NK-92 (cell line): ENCODE results near the gene SLC25A30.
"Not testable (repeated sequence)": the region's sequence is repeated elsewhere in the genome, so short reads cannot be mapped to it uniquely, and the experiment has no call there.

Source experiments
- DNase-seq: peaks from one replicate; lab custom pipeline; 2025; ENCODE audit not compliant: unreplicated experiment; lab: John Stamatoyannopoulos, UW

Gene SLC25A30

GRCh38 chr13:45368571-45368970, 49.6 kb downstream of the SLC25A30 start:
- DNase-seq, result no peak

DNA sequence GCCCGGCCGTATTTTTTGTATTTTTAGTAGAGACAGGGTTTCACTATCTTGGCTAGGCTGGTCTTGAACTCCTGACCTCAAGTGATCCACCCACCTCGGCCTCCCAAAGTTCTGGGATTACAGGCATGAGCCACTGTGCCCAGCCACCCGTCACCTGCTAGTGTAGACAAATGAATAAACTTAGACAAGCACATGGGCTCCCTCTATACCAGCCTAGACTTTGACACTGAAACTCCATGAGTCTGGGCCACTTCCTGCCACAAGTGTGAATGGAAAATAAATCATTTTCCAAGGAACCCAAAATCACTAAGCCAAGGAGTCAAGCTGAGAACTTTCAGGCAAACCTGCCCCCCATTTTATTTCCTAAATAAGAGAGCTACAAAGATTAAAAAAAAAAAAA, 50.2 kb downstream of the SLC25A30 start:
- DNase-seq, result no peak

DNA sequence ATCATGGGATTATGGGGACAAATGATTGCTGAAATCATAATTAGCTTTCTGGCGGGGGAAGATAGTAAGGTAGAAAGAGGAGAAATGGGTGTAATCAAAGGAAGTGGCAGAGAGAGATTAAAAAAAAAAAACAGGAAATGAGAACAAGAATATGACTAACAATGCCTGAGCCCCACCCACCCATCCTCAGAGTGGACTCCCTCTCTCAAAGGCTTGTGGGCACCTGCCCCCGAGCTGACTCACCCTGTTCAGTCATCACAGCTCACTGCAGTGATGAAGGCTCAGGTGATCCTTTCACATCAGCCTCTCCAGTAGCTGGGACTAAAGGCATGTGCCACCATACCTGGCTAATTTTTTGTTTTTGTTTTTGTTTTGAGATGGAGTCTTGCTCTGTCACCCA, 50.8 kb downstream of the SLC25A30 start:
- peak; percentile 26 for DNase-seq

GRCh38 chr13:45365558-45365885, 52.7 kb downstream of the SLC25A30 start:
- DNase-seq, result no peak

GRCh38 chr13:45364876-45365557, 53.2 kb downstream of the SLC25A30 start:
- DNase-seq, result no peak

DNA sequence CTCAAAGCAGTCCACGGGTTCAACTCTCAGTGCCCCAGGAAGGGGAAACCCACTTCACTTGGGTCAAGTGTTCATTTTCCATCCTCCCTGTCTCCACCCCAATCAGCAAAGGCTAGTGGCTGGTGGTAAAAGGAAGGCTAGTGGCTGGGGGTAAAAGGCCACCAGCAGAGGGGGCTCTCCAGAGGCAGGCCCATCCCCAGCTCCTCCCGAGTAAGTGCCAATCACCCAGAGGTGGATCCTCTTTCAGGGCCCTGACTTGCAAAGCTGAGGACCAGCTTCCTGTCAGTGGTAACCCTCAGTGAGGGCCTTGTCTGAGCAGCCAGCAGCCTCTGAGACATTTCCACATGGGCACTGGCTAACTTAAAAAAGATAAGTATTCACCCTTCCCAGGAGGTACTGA, 55.2 kb downstream of the SLC25A30 start:
- no peak for DNase-seq

DNA sequence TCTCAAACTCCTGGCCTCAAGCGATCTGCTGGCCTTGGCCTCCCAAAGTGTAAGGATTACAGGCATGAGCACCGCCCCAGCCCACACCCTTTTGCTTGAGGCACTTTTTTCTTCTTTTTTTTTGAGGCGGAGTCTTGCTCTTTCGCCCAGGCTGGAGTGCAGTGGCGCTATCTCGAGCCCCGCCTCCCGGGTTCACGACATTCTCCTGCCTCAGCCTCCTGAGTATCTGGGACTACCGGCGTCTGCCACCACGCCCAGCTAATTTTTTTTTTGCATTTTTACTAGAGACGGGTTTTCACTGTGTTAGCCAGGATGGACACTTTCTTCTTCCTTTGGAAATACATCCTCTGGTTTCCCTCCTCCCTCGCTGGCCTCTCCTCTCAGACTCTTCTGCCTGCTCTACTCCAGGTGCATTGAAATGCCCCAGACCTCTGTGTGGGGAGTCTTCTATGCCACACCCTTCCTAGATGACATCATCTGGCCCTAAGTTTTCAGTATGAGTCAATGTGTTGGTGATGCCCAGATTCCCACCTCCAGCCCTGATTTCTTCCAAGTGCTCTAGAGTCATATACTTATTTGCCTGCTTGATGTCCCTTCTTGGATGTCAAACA, 56.5 kb downstream of the SLC25A30 start:
- no peak for DNase-seq

DNA sequence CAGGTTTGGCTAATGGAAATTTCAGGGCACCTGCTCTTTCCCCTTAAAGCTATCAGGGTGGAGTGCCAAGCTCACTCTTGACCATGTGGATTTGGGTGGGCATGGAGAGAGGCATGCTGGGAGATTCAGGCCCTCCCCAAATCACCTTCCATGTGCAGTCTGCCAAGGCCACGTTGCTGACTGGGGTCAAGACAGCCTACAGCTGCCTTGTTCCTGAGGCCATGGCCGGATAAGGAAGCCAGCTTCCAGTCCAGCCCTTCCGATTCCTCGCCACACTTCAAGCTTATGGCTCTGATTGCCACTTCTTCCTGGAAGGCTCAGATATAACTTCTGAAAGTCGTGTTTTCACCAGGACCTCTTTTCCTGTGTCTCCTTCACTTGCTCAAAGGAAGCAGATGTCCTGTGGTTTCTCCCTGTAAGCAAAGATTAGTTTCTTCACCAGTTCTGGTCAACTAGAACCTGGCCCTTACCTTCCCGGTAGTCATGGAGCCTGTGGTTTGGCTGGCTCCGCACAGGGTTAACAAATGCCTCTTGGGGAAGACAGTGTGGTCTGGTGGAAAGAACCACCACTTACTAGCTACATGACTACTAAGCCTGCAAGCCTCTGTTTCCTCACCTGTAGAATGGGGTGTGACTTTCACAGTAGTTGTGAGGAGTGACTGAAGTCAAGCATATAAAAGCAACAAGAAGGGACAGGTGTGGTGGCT, 61.1 kb downstream of the SLC25A30 start:
- no peak for DNase-seq

DNA sequence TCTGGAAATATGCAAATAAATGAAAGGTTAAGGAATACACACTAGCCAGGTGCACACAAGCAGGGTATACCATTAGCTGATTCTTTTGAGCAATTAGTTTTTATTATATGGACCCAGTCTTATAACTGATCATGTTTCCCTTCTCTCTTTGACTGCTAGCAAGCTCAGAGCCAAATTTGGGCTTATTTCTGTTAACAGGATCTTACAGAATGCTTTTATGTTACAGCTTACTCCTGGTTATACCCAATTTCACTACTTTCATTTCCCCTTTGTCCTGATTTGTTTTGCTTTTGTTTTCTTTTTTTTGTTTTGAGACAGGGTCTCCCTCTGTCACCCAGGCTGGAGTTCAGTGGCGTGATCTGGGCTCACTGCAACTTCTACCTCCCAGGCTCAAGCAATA, 64.3 kb downstream of the SLC25A30 start:
- DNase-seq, result no peak

DNA sequence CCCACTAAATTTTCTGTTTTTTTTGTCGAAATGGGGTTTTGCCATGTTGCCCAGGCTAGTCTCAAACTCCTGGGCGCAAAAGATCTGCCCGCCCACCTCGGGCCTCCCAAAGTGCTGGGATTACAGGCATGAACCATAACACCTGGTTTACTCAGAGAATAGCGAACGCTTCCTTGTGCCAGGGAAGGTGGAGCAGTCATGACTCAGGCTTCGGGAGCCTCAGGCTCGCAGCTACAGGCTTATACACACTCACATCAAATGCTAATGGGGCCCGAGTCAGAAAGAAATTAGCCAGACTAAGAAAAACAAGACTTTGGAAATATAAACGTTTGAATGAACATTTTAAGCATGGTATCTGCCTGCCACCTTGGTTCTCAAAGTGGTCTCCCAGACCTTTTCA, 66.1 kb downstream of the SLC25A30 start:
- DNase-seq, result no peak

- DNase-seq, result no peak
These were observed 68.0 kb downstream of the SLC25A30 start for GRCh38 chr13:45350152-45350551.

GRCh38 chr13:45349438-45349837, 68.7 kb downstream of the SLC25A30 start:
- no peak for DNase-seq

- not testable (repeated sequence) for DNase-seq
These were observed 74.1 kb downstream of the SLC25A30 start for GRCh38 chr13:45344064-45344463.
